Karpas-422 (cell line): Measurements from ENCODE around the gene TEX10. TPM values are rescaled to one million over a fixed set of nuclear protein-coding genes. Genes with fewer than 3 reads are reported as not detected.

Experiments
- DNase-seq: peaks from one replicate; pipeline ENCODE4 v3.0.0-alpha.2; 2015
- H2AFZ ChIP-seq: fragments of 200-600 bp; sonication (generic); 2 replicates; pipeline ENCODE4 v1.6.1; 2014; ENCODE audit warnings: antibody characterized with exemption, low read length, mixed read lengths
- H3K27ac ChIP-seq: fragments of 200-600 bp; sonication (generic); 2 replicates; pipeline ENCODE4 v1.5.1; 2014; ENCODE audit warnings: mild to moderate bottlenecking, low read length, moderate library complexity
- H3K27me3 ChIP-seq: fragments of 200-600 bp; sonication (generic); 2 replicates; pipeline ENCODE4 v1.6.1; 2014; ENCODE audit warnings: low read length, mixed read lengths
- H3K36me3 ChIP-seq: fragments of 200-600 bp; sonication (generic); 2 replicates; pipeline ENCODE4 v1.6.1; 2014; ENCODE audit warnings: low read length, mixed read lengths; ENCODE audit not compliant: insufficient read depth
- H3K4me1 ChIP-seq: fragments of 200-600 bp; sonication (generic); 2 replicates; pipeline ENCODE4 v1.6.1; 2014; ENCODE audit warnings: mild to moderate bottlenecking, low read length, mixed read lengths
- H3K4me2 ChIP-seq: fragments of 200-600 bp; sonication (generic); 2 replicates; pipeline ENCODE4 v1.6.1; 2014; ENCODE audit warnings: low read length, low read depth, mild to moderate bottlenecking; ENCODE audit not compliant: poor library complexity, severe bottlenecking
- H3K4me3 ChIP-seq: fragments of 200-600 bp; sonication (generic); 2 replicates; pipeline ENCODE4 v1.5.1; 2014; ENCODE audit warnings: mild to moderate bottlenecking, antibody characterized with exemption, low read length, mixed read lengths
- H3K79me2 ChIP-seq: fragments of 200-600 bp; sonication (generic); 2 replicates; pipeline ENCODE4 v1.6.1; 2014; ENCODE audit warnings: mild to moderate bottlenecking, low read length, mixed read lengths
- H3K9ac ChIP-seq: fragments of 200-600 bp; sonication (generic); 2 replicates; pipeline ENCODE4 v1.6.0; 2014; ENCODE audit warnings: low read length
- H3K9me2 ChIP-seq: fragments of 200-600 bp; sonication (generic), shearing (Covaris generic); replicated peaks from 2 replicates; pipeline ENCODE4 v1.6.0; 2014; ENCODE audit warnings: mild to moderate bottlenecking, low read length, moderate library complexity; ENCODE audit not compliant: insufficient read depth
- H3K9me3 ChIP-seq: fragments of 300-700, 200-600 bp; sonication (generic); 2 replicates; pipeline ENCODE4 v1.6.1; 2014; ENCODE audit warnings: low read length, mixed read lengths
- H4K20me1 ChIP-seq: fragments of 200-600 bp; sonication (generic); 2 replicates; pipeline ENCODE4 v1.6.1; 2014; ENCODE audit warnings: mild to moderate bottlenecking, antibody characterized with exemption, low read length, low read depth; ENCODE audit not compliant: insufficient read depth
- total RNA-seq: library from RNA; depleted of rRNA; stranded (reverse); fragments of >200 nt; shearing (Covaris generic); gene quantifications from 2 replicates; pipeline ENCODE4 v1.2.3, GENCODE V29; 2014; ENCODE audit warnings: low replicate concordance

The TEX10 gene
- total RNA-seq, 1 experiment from 2014 or later, result 73.7 TPM

DNA sequence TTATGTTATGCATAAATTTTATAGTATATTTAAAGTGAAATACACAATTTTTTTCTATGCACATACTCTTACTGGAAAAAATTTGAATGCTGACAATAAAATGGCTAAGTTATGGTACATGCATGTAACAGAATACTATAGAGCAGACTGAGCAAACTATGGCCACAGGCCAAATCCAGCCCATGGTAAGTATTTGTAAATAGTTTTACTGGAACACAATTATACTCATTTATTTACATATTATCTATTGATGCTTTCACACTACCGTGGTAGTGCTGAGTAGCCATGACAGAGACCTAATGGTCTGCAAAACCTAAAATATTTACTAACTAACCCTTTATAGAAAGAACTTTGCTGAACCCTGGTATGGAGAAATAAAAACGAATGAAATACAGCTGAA, 45.7 kb downstream of the TEX10 start:
- H3K9me2 ChIP-seq, result no peaks in the 10 kb centered on the region
- no peak for DNase-seq
- H3K4me2 ChIP-seq, result no peak overlapping the region
- peaks cover 17% of the 10 kb centered on the region for H3K4me1 ChIP-seq
- no peak overlapping the region for H3K9ac ChIP-seq
- no peaks in the 10 kb centered on the region; the same call in 1 of the 2 replicates for H4K20me1 ChIP-seq
- H3K27ac ChIP-seq, result no peak overlapping the region
- H3K9me3 ChIP-seq, result no peaks in the 10 kb centered on the region
- H3K27me3 ChIP-seq, result no peaks in the 10 kb centered on the region
- H3K4me3 ChIP-seq, result no peak overlapping the region
- H3K36me3 ChIP-seq, result peaks cover 63% of the 10 kb centered on the region
- H3K79me2 ChIP-seq, result peaks cover 98% of the 10 kb centered on the region
- no peak overlapping the region for H2AFZ ChIP-seq

GRCh38 chr9:100306283-100306682, 46.5 kb downstream of the TEX10 start:
- H2AFZ ChIP-seq, result no peak overlapping the region
- H3K9ac ChIP-seq, result no peak overlapping the region
- H3K9me2 ChIP-seq, result no peaks in the 10 kb centered on the region
- no peaks in the 10 kb centered on the region for H4K20me1 ChIP-seq
- peaks cover 90% of the 10 kb centered on the region for H3K79me2 ChIP-seq
- peaks cover 64% of the 10 kb centered on the region for H3K36me3 ChIP-seq
- no peaks in the 10 kb centered on the region for H3K9me3 ChIP-seq
- H3K4me2 ChIP-seq, result no peak overlapping the region
- peaks cover 17% of the 10 kb centered on the region for H3K4me1 ChIP-seq
- H3K27ac ChIP-seq, result no peak overlapping the region
- no peak overlapping the region for H3K4me3 ChIP-seq
- H3K27me3 ChIP-seq, result no peaks in the 10 kb centered on the region
- DNase-seq, result no peak

DNA sequence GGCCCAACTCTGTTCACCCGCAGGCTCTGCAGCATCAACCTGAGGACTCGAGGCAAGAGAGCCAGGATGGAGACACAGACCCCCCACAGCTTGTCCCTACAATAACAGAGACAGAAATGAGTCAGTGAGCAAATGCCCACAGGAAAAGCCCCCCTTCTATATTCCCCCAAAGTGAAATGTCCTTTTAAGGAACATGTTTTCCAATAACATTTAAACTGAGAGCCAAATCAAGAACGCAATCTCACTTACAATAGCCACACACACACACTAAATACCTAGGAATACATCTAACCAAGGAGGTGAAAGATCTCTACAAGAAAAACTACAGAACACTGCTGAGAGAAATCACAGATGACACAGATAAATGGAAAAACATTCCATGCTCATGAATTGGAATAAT, 49.0 kb downstream of the TEX10 start:
- DNase-seq, result no peak
- Histone ChIP-seq H3K4me3 (no peak overlapping the region), H3K79me2 (peaks cover 71% of the 10 kb centered on the region), H3K9me3 (no peaks in the 10 kb centered on the region), H3K9ac (no peak overlapping the region), H3K4me2 (no peak overlapping the region), H4K20me1 (no peaks in the 10 kb centered on the region), H3K27ac (no peak overlapping the region), H3K4me1 (peaks cover 6% of the 10 kb centered on the region), H2AFZ (no peak overlapping the region), H3K9me2 (no peaks in the 10 kb centered on the region), H3K27me3 (no peaks in the 10 kb centered on the region), H3K36me3 (peaks cover 60% of the 10 kb centered on the region)

DNA sequence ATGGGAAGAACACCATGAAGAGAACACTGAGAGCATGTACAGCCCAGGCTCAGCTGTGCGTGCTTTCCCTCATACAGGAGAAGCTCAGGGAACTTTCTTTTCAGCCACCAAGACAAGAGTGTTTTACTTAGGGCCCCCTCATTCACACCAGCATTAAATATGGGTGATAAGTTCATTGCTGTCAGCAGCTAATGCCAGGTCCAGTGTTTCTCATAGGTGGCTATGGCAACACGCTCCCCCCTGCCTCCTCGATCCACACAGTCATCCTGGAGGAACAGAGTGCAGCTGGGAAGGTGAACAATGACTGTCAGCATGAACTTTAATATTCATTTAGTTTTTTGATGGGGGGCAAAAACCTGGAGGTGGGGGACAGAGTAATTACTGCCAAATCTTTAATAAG, 54.4 kb downstream of the TEX10 start:
- Histone ChIP-seq H3K9ac (no peak overlapping the region), H4K20me1 (no peaks in the 10 kb centered on the region), H3K27ac (no peak overlapping the region), H3K4me3 (no peak overlapping the region), H3K4me1 (no peaks in the 10 kb centered on the region), H3K9me2 (no peaks in the 10 kb centered on the region), H3K79me2 (peaks cover 19% of the 10 kb centered on the region), H3K9me3 (no peaks in the 10 kb centered on the region), H3K4me2 (no peak overlapping the region), H3K36me3 (peaks cover 46% of the 10 kb centered on the region; the same call in 1 of the 2 replicates), H2AFZ (no peak overlapping the region), H3K27me3 (no peaks in the 10 kb centered on the region)
- DNase-seq, result no peak

- no peaks in the 10 kb centered on the region for H3K4me1 ChIP-seq
- H3K36me3 ChIP-seq, result peaks cover 31% of the 10 kb centered on the region; the same call in 1 of the 2 replicates
- H2AFZ ChIP-seq, result no peak overlapping the region
- H3K4me3 ChIP-seq, result no peak overlapping the region
- no peak for DNase-seq
- H3K9me3 ChIP-seq, result no peaks in the 10 kb centered on the region
- H3K9ac ChIP-seq, result no peak overlapping the region
- peaks cover 5% of the 10 kb centered on the region; the same call in 1 of the 2 replicates for H3K79me2 ChIP-seq
- no peaks in the 10 kb centered on the region for H3K27me3 ChIP-seq
- no peaks in the 10 kb centered on the region for H4K20me1 ChIP-seq
- H3K27ac ChIP-seq, result no peak overlapping the region
- H3K9me2 ChIP-seq, result no peaks in the 10 kb centered on the region
- no peak overlapping the region for H3K4me2 ChIP-seq
These were observed 56.3 kb downstream of the TEX10 start for GRCh38 chr9:100296407-100296806.

GRCh38 chr9:100295240-100295639, 57.5 kb downstream of the TEX10 start:
- no peaks in the 10 kb centered on the region for H4K20me1 ChIP-seq
- H3K36me3 ChIP-seq, result peaks cover 30% of the 10 kb centered on the region; the same call in 1 of the 2 replicates
- no peaks in the 10 kb centered on the region for H3K9me3 ChIP-seq
- H3K4me1 ChIP-seq, result no peaks in the 10 kb centered on the region
- DNase-seq, result no peak
- no peak overlapping the region for H3K27ac ChIP-seq
- H2AFZ ChIP-seq, result no peak overlapping the region
- no peaks in the 10 kb centered on the region for H3K79me2 ChIP-seq
- H3K9me2 ChIP-seq, result no peaks in the 10 kb centered on the region
- H3K4me3 ChIP-seq, result no peak overlapping the region
- no peak overlapping the region for H3K4me2 ChIP-seq
- H3K27me3 ChIP-seq, result no peaks in the 10 kb centered on the region
- no peak overlapping the region for H3K9ac ChIP-seq

GRCh38 chr9:100294806-100295205, 57.9 kb downstream of the TEX10 start:
- no peak overlapping the region for H3K27ac ChIP-seq
- no peak overlapping the region for H3K4me3 ChIP-seq
- no peaks in the 10 kb centered on the region for H3K79me2 ChIP-seq
- DNase-seq, result no peak
- no peaks in the 10 kb centered on the region for H3K9me2 ChIP-seq
- no peaks in the 10 kb centered on the region for H4K20me1 ChIP-seq
- no peak overlapping the region for H2AFZ ChIP-seq
- H3K9me3 ChIP-seq, result no peaks in the 10 kb centered on the region
- no peaks in the 10 kb centered on the region for H3K4me1 ChIP-seq
- H3K4me2 ChIP-seq, result no peak overlapping the region
- no peak overlapping the region for H3K9ac ChIP-seq
- H3K36me3 ChIP-seq, result peaks cover 26% of the 10 kb centered on the region; the same call in 1 of the 2 replicates
- no peaks in the 10 kb centered on the region for H3K27me3 ChIP-seq

DNA sequence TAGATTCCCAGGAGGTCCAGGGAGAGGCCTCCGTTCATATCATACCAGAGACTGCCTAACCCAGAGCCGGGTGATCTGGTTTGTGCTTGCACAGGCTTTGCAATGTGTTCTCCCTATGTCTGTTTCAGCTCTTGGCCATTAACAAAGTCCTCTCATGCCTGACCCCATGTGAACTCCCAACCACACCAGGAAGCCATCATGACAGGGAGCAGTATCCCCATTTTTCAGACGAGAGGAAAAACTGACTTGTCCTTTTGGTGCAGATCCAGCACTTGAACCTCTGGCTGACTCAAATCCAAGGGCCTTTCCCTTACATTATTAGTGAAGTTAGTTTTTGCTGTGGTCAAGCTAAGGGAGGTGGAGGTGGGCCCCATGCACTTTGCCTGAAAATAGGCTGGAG, 58.4 kb downstream of the TEX10 start:
- H3K27ac ChIP-seq, result no peak overlapping the region
- no peak overlapping the region for H2AFZ ChIP-seq
- no peaks in the 10 kb centered on the region for H3K9me3 ChIP-seq
- H3K9me2 ChIP-seq, result no peaks in the 10 kb centered on the region
- H3K4me2 ChIP-seq, result no peak overlapping the region
- no peak overlapping the region for H3K4me3 ChIP-seq
- H3K27me3 ChIP-seq, result no peaks in the 10 kb centered on the region
- H4K20me1 ChIP-seq, result no peaks in the 10 kb centered on the region
- DNase-seq, result no peak
- no peaks in the 10 kb centered on the region for H3K79me2 ChIP-seq
- no peaks in the 10 kb centered on the region for H3K4me1 ChIP-seq
- no peak overlapping the region for H3K9ac ChIP-seq
- H3K36me3 ChIP-seq, result peaks cover 23% of the 10 kb centered on the region; the same call in 1 of the 2 replicates

GRCh38 chr9:100292414-100292813, 60.3 kb downstream of the TEX10 start:
- no peaks in the 10 kb centered on the region for H4K20me1 ChIP-seq
- no peak overlapping the region for H2AFZ ChIP-seq
- peaks cover 14% of the 10 kb centered on the region; the same call in 1 of the 2 replicates for H3K36me3 ChIP-seq
- no peak overlapping the region for H3K9ac ChIP-seq
- H3K4me3 ChIP-seq, result no peak overlapping the region
- H3K4me1 ChIP-seq, result no peaks in the 10 kb centered on the region
- H3K27me3 ChIP-seq, result no peaks in the 10 kb centered on the region
- no peak overlapping the region for H3K27ac ChIP-seq
- no peaks in the 10 kb centered on the region for H3K9me3 ChIP-seq
- H3K4me2 ChIP-seq, result no peak overlapping the region
- no peaks in the 10 kb centered on the region for H3K9me2 ChIP-seq
- DNase-seq, result no peak
- no peaks in the 10 kb centered on the region for H3K79me2 ChIP-seq
